NOMO-1 treated with DMSO at 0.1 percent for 48 hours (cell line): ENCODE measurements around the gene ZDHHC5.

Experiments used
- DNase-seq: peaks from one replicate; lab custom pipeline; 2025; ENCODE audit not compliant: unreplicated experiment; lab: John Stamatoyannopoulos, UW

Gene ZDHHC5

GRCh38 chr11:57667736-57668433 is at the start of gene ZDHHC5:
Gene ZDHHC5 (plus strand): TSS chr11:57668114. CDS start chr11:57673091, 4,977 bp downstream.
- peak; percentile 98 for DNase-seq

GRCh38 chr11:57618438-57618837 is 49.5 kb upstream of the ZDHHC5 start:
- DNase-seq = no peak

- no peak for DNase-seq
Observed at GRCh38 chr11:57619331-57619730, 48.6 kb upstream of the ZDHHC5 start.

DNA sequence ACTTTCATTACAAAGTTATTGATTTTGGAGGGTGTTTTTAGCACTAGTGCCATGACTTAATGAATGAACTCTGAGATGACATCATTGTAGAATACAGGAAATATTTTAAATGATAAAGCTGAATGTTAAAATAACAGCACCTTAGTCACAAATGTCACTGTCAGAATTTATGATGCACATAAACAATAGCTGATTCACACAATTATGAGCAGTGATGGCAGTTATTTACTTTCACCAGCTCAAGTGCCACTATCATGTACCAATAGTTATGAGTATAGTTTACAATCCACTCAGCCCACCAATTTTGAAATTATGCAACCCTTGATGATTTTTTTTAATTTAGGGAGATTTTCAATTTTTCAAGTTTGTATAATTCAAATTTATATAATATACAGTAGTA is 47.4 kb upstream of the ZDHHC5 start:
- no peak for DNase-seq

DNA sequence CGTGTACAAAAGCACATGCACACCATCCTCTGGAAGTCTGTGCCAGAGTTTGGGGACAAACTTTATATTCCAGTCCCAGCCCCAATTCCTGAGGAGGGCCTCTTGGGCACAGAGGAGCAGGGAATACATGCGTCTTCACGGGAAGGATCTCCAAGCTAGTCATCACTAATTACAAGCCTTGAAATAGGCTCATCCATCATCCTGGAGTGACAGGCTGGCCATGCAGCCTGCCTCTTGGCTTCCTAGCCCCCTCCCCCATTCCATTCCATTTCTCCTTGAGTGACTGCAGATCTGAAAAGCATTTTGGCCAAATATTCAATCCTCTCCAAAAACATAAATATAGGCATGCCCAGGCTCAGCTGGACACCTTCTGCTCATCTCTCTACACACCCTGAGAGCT is 45.7 kb upstream of the ZDHHC5 start:
- no peak for DNase-seq

DNA sequence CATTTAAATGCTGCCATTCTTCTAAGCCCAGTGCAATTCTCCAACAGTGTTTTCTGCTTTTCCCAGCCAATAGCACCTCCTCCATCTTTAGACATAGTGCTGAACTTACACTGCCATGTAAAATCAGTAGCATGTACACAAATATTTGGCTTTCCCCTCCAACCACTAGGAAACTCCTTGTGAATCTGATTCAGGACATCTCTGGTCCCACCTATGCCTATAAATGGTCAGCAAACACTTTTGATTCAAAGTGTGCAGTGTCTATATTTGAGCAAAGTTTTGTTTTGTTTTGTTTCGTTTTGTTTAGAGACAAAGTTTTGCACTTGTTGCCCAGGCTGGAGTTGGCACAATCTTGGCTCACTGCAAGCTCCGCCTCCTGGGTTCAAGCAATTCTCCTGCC is 43.0 kb upstream of the ZDHHC5 start:
- DNase-seq = no peak

DNA sequence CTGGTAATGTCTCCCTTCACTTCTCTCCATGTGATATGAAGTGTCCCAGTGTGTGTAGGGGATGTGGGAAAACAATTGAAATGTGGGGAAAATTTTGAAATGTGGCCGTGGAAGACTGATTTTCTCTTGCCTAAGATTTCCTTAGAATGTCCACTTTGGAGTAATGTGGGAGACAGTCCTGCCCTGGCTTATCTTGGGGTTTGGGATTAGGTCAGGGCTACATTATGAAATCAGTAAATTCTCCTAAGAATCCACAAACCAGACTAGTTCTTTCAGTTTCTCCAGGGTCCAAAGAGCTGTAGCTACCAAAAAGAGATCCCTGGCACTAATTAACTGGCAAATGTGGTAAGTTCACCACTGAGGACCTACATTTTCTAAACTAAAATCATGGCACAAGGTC is 41.0 kb upstream of the ZDHHC5 start:
- DNase-seq = no peak

- no peak for DNase-seq
Observed at GRCh38 chr11:57630171-57630570, 37.7 kb upstream of the ZDHHC5 start.

- DNase-seq = no peak
Observed at GRCh38 chr11:57632116-57632515, 35.8 kb upstream of the ZDHHC5 start.

GRCh38 chr11:57633394-57634070 is 34.4 kb upstream of the ZDHHC5 start:
- DNase-seq = no peak

GRCh38 chr11:57634311-57634710 is 33.6 kb upstream of the ZDHHC5 start:
- DNase-seq = no peak

GRCh38 chr11:57635246-57635645 is 32.7 kb upstream of the ZDHHC5 start:
- DNase-seq = no peak

GRCh38 chr11:57637626-57638004 is 30.3 kb upstream of the ZDHHC5 start:
- no peak for DNase-seq

DNA sequence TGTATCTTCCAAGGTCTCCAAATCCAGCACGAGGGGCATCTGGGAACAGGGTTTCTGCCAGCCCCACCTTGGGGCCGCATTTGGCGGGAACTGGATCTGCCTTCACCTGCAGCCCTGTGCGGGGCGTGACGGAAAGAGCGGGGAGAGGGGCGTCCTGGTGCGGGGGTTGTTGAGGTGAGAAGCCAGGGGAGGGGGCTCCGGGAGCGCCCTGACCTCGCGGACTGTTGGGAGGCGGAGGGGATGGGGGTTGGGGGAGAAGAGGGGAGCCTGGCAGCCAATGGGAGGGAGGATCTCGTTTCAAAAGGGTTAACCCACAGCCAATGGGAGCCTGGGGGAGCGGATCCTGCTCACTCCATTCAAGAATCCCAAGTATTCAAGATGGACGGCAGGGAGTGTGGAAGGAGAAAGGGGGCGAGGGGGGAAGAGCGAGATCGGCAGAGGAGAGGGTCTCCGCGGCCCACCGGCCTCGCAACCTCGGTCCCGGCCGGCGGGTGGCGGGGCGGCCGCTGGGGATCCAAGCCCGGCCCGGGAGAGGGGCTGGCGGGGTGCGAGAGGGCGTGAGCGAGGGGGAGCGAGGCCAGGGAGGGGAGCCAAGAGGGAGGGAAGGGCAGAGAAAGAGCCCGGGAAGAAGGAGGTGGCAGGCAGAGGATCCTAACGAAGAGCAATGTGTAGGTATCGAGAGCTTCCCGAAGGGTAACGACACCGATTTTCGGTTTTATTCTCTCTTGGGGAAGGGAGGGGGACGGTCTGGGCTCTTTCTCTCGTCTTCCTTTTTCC is 29.7 kb upstream of the ZDHHC5 start:
- DNase-seq = no peak

DNA sequence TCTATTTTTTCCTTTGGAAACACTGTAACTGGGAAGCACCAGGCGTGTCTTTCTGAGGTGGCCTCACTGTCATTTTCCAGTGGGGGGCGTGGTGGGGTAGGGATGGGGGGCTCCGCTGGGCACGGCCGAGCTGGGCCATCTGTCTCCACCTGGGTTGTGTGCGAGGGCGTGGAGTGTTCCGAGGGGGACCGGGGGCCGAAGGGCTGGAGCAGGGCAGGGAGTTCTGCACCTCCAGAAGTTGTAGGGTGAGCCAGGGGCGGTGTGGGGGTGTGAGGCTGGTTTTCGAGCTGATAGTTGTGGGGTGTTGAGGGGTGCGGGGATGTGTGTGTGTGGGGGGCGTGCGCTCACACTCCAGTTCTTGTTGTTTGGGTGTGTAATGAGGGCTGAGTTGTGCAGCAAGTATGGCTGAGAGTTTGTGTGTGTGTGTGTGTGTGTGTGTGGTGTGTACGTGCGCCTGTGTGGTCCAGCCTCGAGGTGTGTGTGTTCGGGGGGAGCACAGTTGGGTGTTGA is 29.0 kb upstream of the ZDHHC5 start:
- no peak for DNase-seq

GRCh38 chr11:57639321-57640067 is 28.4 kb upstream of the ZDHHC5 start:
- no peak for DNase-seq

- DNase-seq = no peak
Observed at GRCh38 chr11:57640068-57640800, 27.7 kb upstream of the ZDHHC5 start.

- peak; percentile 39 for DNase-seq
Observed at GRCh38 chr11:57641011-57641807, 26.7 kb upstream of the ZDHHC5 start.

DNA sequence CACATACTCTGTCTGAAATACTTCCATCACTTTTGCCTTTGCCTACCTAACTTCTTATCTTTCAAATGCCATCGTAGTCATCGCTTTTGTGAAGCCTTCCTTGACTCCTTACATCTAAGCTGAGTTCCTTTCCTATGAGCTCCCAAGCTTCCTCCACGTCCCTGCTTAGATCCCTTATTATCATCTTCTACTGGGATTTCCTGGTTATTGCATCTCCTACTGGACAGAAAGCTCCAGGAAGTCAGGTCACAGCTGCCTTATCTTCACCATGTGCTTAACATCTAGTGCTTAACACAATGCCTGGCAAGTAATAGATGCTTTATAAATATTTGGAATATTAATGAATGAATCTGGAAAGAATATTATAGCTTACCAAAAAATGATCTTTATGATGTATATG is 24.1 kb upstream of the ZDHHC5 start:
- DNase-seq = no peak
